Neural cell (in vitro differentiated cells): ENCODE data around the gene TPMT. TPM values are rescaled to one million over a fixed set of nuclear protein-coding genes. Genes with fewer than 3 reads are reported as not detected.

Source experiments
- H2AFZ ChIP-seq: fragments of 200-600, 300-800 bp; sonication (generic), shearing (Covaris generic); 2 replicates; pipeline ENCODE4 v1.6.0; 2014; ENCODE audit warnings: low read depth, mild to moderate bottlenecking, antibody characterized with exemption, low read length, moderate library complexity
- H3F3A ChIP-seq: fragments of 200-600 bp; shearing (Covaris generic); 2 replicates; pipeline ENCODE4 v1.6.1; 2016; ENCODE audit warnings: mild to moderate bottlenecking, moderate library complexity, mixed read lengths, antibody characterized with exemption, low read length; ENCODE audit not compliant: insufficient read depth, poor library complexity, severe bottlenecking
- H3K27ac ChIP-seq: fragments of 200-600, 300-800 bp; sonication (generic), shearing (Covaris generic); 2 replicates; pipeline ENCODE4 v1.5.1; 2014; ENCODE audit warnings: mild to moderate bottlenecking, low read length, moderate library complexity
- H3K27me3 ChIP-seq: fragments of 300-800, 200-600 bp; sonication (generic), shearing (Covaris generic); 2 replicates; pipeline ENCODE4 v1.6.0; 2014; ENCODE audit warnings: mild to moderate bottlenecking, low read depth, low read length, moderate library complexity; ENCODE audit not compliant: insufficient read depth
- H3K36me3 ChIP-seq: fragments of 300-800, 200-600 bp; sonication (generic), shearing (Covaris generic); 2 replicates; pipeline ENCODE4 v1.5.1; 2014; ENCODE audit warnings: mild to moderate bottlenecking, antibody characterized with exemption, low read length, moderate library complexity; ENCODE audit not compliant: insufficient read depth
- H3K4me2 ChIP-seq: fragments of 300-800, 200-600 bp; sonication (generic), shearing (Covaris generic); 2 replicates; pipeline ENCODE4 v1.6.0; 2014; ENCODE audit warnings: mild to moderate bottlenecking, low read length
- H3K4me3 ChIP-seq: fragments of 300-800, 200-600 bp; sonication (generic), shearing (Covaris generic); 2 replicates; pipeline ENCODE4 v1.5.1; 2014; ENCODE audit warnings: mild to moderate bottlenecking, low read length, moderate library complexity
- H3K79me2 ChIP-seq: fragments of 200-600 bp; shearing (Covaris generic); replicated peaks from 2 replicates; pipeline ENCODE4 v1.6.0; 2014; ENCODE audit warnings: mild to moderate bottlenecking, low read length, moderate library complexity; ENCODE audit not compliant: insufficient read depth
- H3K9ac ChIP-seq: fragments of 300-800, 200-600 bp; sonication (generic), shearing (Covaris generic); 2 replicates; pipeline ENCODE4 v1.6.1; 2016; ENCODE audit warnings: mild to moderate bottlenecking, low read length, mixed read lengths
- H3K9me2 ChIP-seq: fragments of 200-600 bp; shearing (Covaris generic); 2 replicates; pipeline ENCODE4 v1.6.1; 2016; ENCODE audit warnings: mild to moderate bottlenecking, low read length, mixed read lengths; ENCODE audit not compliant: insufficient read depth
- H3K9me3 ChIP-seq: fragments of 200-600, 300-800 bp; sonication (generic), shearing (Covaris generic); 2 replicates; pipeline ENCODE4 v1.6.1; 2016; ENCODE audit warnings: mild to moderate bottlenecking, mixed run types, low read length, moderate library complexity, mixed read lengths
- H4K20me1 ChIP-seq: fragments of 200-600 bp; shearing (Covaris generic); 2 replicates; pipeline ENCODE4 v1.6.1; 2016; ENCODE audit warnings: mild to moderate bottlenecking, mixed run types; ENCODE audit not compliant: insufficient read depth
- EP300 ChIP-seq: fragments of 450-650 bp; conservative IDR thresholded peaks from 2 replicates; pipeline ENCODE4 v1.6.1; 2014; ENCODE audit warnings: antibody characterized with exemption, mild to moderate bottlenecking, moderate library complexity; ENCODE audit not compliant: poor library complexity, severe bottlenecking
- EZH2 ChIP-seq: fragments of 200-600, 300-800 bp; shearing (Covaris generic), sonication (generic); IDR thresholded peaks from 2 replicates; pipeline ENCODE4 v1.6.1; 2014; ENCODE audit warnings: antibody characterized with exemption, low read length, borderline replicate concordance, mild to moderate bottlenecking; ENCODE audit not compliant: insufficient read depth, poor library complexity, severe bottlenecking
- MXI1 ChIP-seq: fragments of 450-650 bp; conservative IDR thresholded peaks from 2 replicates; pipeline ENCODE4 v1.6.1; 2014; ENCODE audit warnings: antibody characterized with exemption, mild to moderate bottlenecking; ENCODE audit not compliant: poor library complexity, severe bottlenecking
- POLR2AphosphoS5 ChIP-seq: IDR thresholded peaks from 2 replicates; pipeline ENCODE4 v1.6.1; 2012
- RAD21 ChIP-seq: fragments of 450-650 bp; conservative IDR thresholded peaks from 2 replicates; pipeline ENCODE4 v1.6.1; 2014; ENCODE audit warnings: antibody characterized with exemption, mild to moderate bottlenecking, moderate library complexity
- SMC3 ChIP-seq: fragments of 450-650 bp; conservative IDR thresholded peaks from 2 replicates; pipeline ENCODE4 v1.6.1; 2014; ENCODE audit warnings: antibody characterized with exemption, mild to moderate bottlenecking, moderate library complexity; ENCODE audit not compliant: poor library complexity
- TAF1 ChIP-seq: IDR thresholded peaks from 2 replicates; pipeline ENCODE4 v1.6.1; 2012; ENCODE audit warnings: low read depth
- polyA plus RNA-seq: library from polyadenylated mRNA; depleted of rRNA; stranded (reverse); fragments of >200 nt; gene quantifications from 2 replicates; pipeline ENCODE4 v1.2.3, GENCODE V29; 2014
- TF ChIP-seq, protein P1 (sequence below): IDR thresholded peaks from 2 replicates; pipeline ENCODE4 v1.6.1; 2012; ENCODE audit warnings: borderline replicate concordance
- TF ChIP-seq, protein P2 (sequence below): fragments of 450-650 bp; IDR thresholded peaks from 2 replicates; pipeline ENCODE4 v1.5.1; 2014; ENCODE audit warnings: antibody characterized with exemption, mild to moderate bottlenecking, moderate library complexity; ENCODE audit not compliant: poor library complexity, severe bottlenecking

Gene TPMT
- polyA plus RNA-seq, 1 donor from 2014 or later: 5.7 TPM

DNA sequence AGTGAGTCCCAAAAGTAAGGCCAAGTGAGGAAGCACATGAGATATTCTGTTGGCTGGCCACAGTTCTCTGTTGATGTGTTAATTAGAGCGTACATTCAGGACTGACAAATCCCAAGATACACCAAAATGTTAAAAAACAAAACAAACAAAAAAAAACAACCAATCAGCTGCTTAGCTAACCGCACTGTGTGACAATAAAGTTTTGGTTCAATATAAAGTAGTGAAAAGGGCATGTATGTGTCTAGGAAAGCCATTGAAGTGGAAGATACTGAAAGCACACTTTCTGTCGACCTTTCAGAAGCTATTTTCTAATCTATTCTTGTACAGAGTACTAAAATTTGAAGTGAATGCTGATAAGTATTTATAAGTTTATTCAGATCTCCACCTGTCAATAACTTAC is 58.5 kb downstream of the TPMT start:
- no peaks in the 10 kb centered on the region for H3K36me3 ChIP-seq
- TF ChIP-seq EZH2 (no peak), MXI1 (no peak), EP300 (no peak), TAF1 (no peak), SMC3 (no peak), POLR2AphosphoS5 (no peak), RAD21 (no peak)
- TF ChIP-seq, protein P1, sequence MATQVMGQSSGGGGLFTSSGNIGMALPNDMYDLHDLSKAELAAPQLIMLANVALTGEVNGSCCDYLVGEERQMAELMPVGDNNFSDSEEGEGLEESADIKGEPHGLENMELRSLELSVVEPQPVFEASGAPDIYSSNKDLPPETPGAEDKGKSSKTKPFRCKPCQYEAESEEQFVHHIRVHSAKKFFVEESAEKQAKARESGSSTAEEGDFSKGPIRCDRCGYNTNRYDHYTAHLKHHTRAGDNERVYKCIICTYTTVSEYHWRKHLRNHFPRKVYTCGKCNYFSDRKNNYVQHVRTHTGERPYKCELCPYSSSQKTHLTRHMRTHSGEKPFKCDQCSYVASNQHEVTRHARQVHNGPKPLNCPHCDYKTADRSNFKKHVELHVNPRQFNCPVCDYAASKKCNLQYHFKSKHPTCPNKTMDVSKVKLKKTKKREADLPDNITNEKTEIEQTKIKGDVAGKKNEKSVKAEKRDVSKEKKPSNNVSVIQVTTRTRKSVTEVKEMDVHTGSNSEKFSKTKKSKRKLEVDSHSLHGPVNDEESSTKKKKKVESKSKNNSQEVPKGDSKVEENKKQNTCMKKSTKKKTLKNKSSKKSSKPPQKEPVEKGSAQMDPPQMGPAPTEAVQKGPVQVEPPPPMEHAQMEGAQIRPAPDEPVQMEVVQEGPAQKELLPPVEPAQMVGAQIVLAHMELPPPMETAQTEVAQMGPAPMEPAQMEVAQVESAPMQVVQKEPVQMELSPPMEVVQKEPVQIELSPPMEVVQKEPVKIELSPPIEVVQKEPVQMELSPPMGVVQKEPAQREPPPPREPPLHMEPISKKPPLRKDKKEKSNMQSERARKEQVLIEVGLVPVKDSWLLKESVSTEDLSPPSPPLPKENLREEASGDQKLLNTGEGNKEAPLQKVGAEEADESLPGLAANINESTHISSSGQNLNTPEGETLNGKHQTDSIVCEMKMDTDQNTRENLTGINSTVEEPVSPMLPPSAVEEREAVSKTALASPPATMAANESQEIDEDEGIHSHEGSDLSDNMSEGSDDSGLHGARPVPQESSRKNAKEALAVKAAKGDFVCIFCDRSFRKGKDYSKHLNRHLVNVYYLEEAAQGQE: no peak
- TF ChIP-seq, protein P2, sequence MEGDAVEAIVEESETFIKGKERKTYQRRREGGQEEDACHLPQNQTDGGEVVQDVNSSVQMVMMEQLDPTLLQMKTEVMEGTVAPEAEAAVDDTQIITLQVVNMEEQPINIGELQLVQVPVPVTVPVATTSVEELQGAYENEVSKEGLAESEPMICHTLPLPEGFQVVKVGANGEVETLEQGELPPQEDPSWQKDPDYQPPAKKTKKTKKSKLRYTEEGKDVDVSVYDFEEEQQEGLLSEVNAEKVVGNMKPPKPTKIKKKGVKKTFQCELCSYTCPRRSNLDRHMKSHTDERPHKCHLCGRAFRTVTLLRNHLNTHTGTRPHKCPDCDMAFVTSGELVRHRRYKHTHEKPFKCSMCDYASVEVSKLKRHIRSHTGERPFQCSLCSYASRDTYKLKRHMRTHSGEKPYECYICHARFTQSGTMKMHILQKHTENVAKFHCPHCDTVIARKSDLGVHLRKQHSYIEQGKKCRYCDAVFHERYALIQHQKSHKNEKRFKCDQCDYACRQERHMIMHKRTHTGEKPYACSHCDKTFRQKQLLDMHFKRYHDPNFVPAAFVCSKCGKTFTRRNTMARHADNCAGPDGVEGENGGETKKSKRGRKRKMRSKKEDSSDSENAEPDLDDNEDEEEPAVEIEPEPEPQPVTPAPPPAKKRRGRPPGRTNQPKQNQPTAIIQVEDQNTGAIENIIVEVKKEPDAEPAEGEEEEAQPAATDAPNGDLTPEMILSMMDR: no peak
- H3K27me3 ChIP-seq: no peaks in the 10 kb centered on the region
- no peaks in the 10 kb centered on the region for H3F3A ChIP-seq
- H4K20me1 ChIP-seq: no peaks in the 10 kb centered on the region
- H3K4me2 ChIP-seq: no peak overlapping the region
- H3K9me3 ChIP-seq: no peaks in the 10 kb centered on the region
- no peak overlapping the region for H3K4me3 ChIP-seq
- no peaks in the 10 kb centered on the region for H3K9me2 ChIP-seq
- H3K79me2 ChIP-seq: no peaks in the 10 kb centered on the region
- H3K27ac ChIP-seq: no peak overlapping the region
- no peak overlapping the region for H2AFZ ChIP-seq
- H3K9ac ChIP-seq: no peak overlapping the region

DNA sequence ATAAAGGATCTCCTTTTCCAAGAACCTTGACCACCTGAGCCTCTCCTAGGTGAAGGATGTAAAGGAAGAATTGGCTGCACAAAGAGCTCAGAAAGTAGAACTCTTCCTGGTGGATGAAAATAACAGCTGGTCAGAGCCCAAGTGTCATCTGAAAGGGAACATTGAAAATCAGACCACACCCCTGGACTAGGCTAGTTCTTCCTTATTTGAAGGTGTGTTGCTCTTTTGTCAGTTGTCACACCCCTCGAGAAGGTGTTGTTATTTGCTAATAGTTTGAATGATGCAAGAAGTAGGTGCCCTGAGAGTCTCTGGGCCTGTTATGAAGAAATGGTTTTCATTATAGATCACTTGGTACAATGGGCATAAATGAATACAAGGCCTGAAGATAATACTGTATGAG is 63.5 kb downstream of the TPMT start:
- H3K27ac ChIP-seq: no peak overlapping the region
- H3K9me3 ChIP-seq: no peaks in the 10 kb centered on the region
- H2AFZ ChIP-seq: no peak overlapping the region
- no peaks in the 10 kb centered on the region for H3F3A ChIP-seq
- no peak overlapping the region for H3K4me3 ChIP-seq
- H3K79me2 ChIP-seq: no peaks in the 10 kb centered on the region
- no peak overlapping the region for H3K9ac ChIP-seq
- H3K9me2 ChIP-seq: no peaks in the 10 kb centered on the region
- no peaks in the 10 kb centered on the region for H4K20me1 ChIP-seq
- H3K4me2 ChIP-seq: no peak overlapping the region
- H3K36me3 ChIP-seq: no peaks in the 10 kb centered on the region
- no peaks in the 10 kb centered on the region for H3K27me3 ChIP-seq
- no peak for TF ChIP-seq TAF1
- no peak for TF ChIP-seq EZH2
- no peak for TF ChIP-seq EP300
- TF ChIP-seq, protein P1: no peak
- TF ChIP-seq POLR2AphosphoS5: no peak
- TF ChIP-seq MXI1: no peak
- TF ChIP-seq, protein P2: no peak
- TF ChIP-seq RAD21: no peak
- TF ChIP-seq SMC3: no peak
